MM.1S (cell line): ENCODE measurements around the gene NGB.

Experiments
- CTCF ChIP-seq: fragments of 300-600 bp; sonication (generic); IDR thresholded peaks from 2 replicates; pipeline ENCODE4 v1.5.1; 2016; ENCODE audit warnings: antibody characterized with exemption, low read length, mixed read lengths
- EZH2 ChIP-seq: fragments of 300-600 bp; sonication (generic); optimal IDR thresholded peaks from 2 replicates; pipeline ENCODE3; 2017; ENCODE audit warnings: low read depth, mild to moderate bottlenecking, antibody characterized with exemption, low read length, mixed read lengths

- TF ChIP-seq CTCF (no peak), EZH2 (no peak)
Measured at GRCh38 chr14:77310026-77310425, 39.0 kb upstream of the NGB start.
